Activated CD4-positive, alpha-beta T cell treated with anti-CD3 and anti-CD28 coated beads, Interleukin-2, Interleukin-6, amounts not matched to agents 100 ng/mL and 50 ng/mL, durations not matched to agents 16 hours and 8 hours (primary cell): ENCODE measurements around the gene B9D1.

Experiments used
- DNase-seq: peaks from one replicate; pipeline ENCODE4 v3.0.0-alpha.2; 2020

B9D1 gene

DNA sequence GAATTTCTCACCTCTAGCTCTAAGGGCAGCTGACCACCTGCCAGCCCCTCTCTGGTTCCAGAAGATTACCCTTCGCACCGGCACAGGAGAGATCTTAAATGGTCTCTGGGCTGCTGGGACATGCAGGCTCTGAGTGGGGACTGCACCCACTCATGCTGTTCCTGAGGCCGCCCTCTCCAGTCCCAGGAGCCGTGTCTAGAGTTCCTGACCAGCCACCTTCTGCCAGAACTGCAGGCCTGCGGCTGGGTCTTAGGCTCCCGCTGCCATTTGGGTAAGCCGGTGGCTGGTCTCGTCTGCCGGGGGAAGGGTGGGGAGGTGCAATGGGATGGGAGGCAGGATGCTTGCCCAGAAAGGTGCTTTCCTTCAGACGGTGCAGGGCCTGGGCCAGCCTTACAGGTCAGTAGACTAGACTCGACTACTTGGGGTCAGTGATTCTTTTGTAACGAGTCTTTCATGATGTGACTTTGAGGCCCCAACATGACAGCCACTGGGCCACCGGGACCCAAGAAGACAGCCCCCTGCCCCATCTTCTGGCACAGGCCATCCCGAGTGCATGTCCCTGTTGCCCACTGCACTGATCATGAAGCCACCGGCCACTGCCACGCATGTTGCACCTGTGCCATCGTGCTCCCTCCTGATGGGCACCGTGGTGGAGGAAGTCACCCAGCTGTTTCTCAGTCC lies 26.4 kb downstream of the B9D1 start:
- DNase-seq = no peak

DNA sequence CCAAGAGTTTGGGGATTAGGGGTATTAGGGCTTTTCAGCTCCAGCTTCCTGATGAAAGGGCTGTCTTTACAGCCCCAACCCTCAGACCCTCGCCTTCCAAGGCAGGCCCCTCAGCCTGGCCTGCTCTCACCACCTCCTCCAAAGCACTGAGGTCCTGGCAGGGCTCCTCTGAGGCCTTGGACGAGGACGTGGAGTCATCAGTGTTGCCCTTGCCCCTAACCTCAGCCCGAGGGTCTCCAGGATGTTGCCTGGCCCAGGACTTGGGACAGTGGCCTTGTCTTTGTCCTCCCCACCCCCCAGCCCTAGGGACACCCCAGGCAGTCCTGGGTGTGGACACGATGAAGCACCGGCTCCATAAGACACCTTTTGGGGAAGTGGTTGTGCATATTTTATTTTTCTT lies 28.2 kb downstream of the B9D1 start:
- DNase-seq = no peak

DNA sequence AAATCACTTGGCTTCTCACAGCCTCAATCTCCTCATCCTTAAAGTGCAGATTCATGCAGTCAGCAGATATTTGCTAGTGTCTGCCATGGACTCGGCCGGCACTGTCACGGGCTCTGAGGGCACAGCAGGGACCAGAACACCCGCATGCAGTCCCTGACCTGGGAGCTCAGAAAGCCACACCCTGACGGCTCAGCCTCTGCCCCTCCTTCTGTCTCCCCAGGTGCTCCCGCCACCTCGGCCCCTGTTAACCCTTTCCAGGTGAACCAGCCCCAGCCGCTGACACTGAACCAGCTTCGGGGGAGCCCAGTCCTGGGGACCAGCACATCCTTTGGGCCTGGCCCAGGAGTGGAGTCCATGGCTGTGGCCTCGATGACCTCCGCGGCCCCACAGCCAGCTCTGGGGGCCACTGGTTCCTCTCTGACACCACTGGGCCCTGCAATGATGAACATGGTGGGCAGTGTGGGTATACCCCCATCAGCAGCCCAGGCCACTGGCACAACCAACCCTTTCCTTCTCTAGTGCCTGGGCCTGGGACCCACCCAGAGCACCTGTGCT lies 28.7 kb downstream of the B9D1 start:
- DNase-seq = no peak

- no peak for DNase-seq
These were observed 29.4 kb downstream of the B9D1 start for GRCh38 chr17:19333132-19333440.

GRCh38 chr17:19332371-19333131 lies 30.0 kb downstream of the B9D1 start:
- DNase-seq = peak; percentile 30

DNA sequence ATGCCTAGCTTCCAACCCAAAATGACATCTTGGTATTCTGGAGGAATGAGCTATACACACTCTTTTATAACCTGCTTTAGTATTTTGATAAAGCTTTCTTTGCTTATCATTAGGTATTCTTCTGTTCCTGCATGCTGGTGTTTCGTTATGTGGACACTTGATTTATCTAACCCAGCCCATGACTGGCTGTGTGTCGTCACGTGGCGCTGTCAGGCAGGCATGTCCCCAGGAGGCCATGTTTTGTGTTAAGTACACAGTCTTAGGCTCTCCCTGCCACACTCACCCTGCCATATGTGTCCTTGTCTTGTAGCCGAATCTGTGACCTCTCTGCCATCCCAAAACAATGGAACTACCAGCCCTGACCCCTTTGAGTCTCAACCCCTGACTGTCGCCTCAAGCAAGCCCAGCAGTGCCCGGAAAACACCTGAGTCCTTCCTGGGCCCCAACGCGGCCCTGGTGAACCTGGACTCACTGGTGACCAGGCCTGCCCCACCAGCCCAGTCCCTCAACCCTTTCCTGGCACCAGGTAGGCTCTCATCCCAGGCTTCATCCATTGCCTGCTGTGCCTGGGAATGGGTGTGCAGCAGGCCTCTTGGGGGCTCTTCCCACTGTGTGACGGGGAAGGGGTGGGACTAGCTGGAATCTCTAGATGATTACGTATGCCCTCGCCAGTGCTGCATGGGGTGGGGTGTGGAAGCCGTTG lies 30.8 kb downstream of the B9D1 start:
- no peak for DNase-seq

- no peak for DNase-seq
These were observed 31.4 kb downstream of the B9D1 start for GRCh38 chr17:19331134-19331533.

- DNase-seq = no peak
These were observed 32.3 kb downstream of the B9D1 start for GRCh38 chr17:19330271-19330670.

DNA sequence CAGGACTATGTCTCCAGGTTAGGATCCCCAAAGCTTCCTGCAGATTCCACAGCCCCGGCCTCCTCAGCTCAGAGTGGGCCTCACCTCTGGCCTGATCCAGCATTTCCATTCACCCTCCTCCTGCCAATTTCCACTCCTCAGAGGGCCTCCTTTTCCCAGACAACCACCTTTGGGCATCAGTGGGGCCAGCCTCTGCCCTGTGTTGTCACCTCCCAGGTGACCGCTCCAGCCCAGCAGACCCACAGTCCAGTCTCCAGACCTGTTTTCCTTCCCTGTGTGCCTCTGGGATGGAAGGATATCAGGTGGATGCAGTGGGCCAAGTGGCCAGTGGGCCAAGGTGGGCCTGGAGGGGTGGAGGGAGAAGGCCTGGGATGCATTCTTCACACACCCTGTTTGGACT lies 32.7 kb downstream of the B9D1 start:
- no peak for DNase-seq

DNA sequence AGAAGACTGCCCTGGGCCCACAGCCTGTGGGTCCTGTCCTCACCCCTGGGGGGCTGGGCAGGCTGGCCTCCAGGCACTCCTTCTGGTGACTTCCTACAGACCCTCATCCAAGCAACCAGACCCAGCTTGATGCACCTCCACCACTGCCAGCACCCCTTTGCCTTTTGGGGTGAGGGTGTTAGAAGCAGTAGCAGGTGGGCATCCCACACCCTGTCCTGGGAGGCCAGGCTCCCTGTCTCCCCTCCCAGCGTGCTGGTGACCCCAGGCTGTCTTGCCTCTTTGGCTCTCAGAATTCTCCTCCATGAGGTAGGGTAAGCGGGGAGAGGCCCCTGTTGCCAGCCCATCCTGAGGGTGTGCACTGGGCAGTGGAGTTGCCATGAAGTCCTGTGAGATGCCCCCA lies 33.4 kb downstream of the B9D1 start:
- no peak for DNase-seq

- no peak for DNase-seq
These were observed 34.0 kb downstream of the B9D1 start for GRCh38 chr17:19328441-19329061.

DNA sequence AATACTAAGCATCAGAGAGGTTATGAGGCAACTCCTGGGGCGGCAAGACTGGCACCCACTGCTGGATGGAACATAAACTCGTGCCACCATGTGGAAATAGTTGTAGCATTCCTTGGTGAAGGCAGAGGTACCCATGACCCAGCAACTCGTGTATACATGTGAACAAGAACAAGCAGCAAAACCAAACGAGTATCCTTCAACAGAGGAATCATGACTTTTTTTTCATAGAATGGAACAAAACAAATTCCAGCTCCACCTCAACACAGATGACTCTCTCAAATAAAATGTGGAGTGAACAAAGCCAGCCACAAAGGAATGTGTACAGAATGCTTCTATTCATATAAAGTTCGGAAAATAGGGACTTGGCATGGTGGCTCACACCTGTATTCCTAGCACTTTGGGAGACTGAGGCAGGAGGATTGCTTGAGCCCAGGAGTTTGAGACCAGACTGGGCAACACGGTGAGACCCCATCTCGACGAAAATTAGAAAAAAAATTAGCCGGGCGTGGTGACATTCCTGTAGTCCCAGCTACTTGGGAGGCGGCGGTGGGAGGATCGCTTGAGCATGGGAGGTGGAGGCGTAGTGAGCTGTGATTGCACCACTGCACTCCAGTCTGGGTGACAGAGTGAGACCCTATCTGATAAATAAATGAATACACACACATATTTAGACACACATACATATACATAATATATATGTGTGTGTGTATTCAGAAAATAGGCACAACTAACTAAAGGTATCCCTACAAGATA lies 35.3 kb downstream of the B9D1 start:
- no peak for DNase-seq

DNA sequence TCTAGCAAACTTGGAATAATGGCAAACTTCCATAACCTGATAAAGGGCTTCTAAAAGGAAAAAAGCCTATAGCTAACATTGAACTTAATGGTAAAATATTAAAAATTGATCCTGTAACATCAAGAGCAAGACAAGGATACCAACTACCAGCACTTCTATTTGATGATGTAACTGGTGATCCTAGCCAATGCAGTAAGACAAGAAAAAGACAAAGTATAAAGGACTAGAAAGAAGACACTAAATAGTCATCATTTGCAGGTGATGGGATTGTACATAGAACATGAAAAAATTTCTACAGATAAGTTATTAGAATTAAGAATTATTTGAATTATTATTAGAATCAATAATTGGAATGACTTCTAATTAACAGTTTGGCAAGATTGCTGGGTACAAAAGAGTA lies 37.0 kb downstream of the B9D1 start:
- no peak for DNase-seq

DNA sequence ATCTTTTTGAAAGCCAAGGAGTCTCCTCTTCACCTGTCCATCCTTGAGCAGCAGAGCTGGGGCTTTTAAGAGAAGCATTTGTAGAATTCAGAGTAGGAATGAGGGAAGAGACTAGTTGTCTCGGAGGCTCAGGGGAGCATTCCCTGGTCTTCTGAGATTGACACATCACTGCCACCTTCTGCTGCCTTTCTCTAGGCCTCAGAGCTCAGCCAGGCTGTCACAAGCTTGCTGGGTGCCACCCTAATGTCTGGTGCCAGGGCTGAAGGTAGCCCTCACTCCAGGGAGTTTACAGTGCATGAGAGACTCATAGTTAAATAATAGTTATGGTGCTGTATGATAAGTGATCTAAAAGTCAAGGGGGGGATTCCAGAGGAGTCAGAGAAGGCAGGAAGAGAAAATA lies 39.7 kb downstream of the B9D1 start:
- no peak for DNase-seq

DNA sequence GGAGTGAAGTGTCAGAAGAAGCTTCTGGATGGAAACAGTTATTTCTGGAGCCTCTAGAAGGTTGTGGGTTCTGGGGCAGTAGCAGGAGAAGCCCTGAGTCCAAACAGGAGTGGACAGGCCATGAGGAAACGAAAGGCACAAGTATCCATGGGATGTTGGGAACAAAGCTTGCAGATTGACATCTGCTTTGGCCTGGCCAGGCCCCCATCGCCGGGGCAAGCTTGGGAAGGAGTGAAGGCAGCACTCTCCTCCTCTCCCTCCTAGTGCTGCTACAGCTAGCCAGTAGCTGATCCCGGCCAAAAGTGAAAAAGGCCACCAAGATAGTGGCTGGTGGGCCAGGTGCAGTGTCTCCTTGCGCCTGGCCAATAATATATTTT lies 40.4 kb downstream of the B9D1 start:
- no peak for DNase-seq

DNA sequence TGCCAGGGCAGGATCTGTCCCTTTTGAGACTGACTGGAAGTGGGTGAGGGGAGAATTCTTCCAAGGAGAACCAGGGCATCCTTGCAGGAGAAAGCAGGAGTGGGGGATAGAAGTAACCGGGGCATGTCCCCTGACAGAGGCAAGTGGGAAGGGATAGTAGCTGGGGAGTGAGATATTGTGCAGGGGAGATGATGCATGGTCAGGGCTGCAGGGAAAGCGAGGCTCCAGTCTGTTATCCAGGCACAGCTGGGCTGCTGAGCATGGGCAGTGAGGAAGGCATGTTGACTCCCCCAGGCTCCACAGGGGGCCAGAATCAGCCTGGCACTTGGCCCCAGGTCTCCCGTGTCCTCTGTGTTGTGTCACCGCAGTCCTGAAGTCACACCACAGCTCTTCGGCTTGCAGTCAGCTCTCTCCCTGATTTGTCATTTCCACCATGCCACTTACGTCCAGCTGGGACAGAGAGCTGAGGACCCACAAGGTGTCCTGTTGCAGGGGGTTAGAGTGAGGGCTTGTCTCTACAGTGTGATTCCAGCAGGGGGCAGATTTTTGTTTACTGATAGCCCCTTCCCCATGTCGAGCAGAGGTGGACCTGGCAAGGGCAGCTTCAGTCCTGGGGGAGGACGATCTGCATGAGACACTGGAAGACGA lies 40.9 kb downstream of the B9D1 start:
- DNase-seq = no peak

GRCh38 chr17:19320876-19321275 lies 41.6 kb downstream of the B9D1 start:
- no peak for DNase-seq

DNA sequence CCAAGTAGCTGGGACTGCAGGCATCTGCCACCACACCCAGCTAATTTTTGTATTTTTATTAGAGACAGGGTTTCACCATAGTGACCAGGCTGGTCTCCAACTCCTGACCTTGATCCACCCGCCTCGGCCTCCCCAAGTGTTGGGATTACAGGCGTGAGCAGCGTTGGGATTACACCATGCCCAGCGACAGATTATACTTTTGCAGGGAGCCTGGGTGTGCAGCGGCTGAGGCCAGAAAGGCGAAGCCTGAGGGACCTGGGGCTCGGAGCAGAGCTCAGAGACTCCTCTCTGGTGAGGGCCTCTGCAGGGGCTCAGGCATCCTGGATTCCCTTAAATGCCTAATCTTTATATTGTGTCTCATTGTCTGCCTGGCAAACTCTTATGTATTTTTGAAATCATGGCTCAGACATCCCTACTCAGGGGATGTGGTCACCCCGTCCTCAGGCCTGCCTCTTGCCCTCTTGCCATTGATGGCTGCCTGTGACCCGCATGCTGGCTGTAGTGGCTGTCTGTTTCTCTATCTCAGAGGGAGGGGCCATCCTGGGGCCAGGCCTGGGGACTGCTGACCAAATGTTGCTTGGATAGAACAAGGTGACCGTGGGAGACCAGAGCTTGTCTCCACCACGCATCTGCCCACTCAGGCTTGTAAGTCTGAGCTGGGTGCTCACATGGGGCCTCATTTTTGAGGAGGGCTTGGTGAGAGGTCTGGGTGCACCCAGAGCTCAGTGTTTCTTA lies 42.6 kb downstream of the B9D1 start:
- DNase-seq = no peak

DNA sequence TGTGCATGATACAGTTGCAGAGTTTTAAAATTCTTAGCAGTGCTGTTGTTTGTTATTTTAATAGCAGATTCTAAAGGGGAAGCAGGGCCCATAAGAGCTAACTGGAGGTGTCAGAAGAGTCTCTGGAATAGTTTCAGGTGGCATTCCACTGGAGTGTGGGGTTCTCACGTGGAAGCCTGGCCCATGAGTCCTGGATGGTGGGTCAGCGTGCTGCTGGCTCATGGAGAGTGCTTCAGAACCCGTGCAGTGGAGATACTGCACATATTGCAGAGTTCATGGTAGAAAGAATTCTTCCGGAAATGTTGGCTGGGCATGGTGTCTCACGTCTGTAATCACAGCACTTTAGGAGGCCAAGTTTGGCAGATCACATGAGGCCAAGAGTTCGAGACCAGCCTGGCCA lies 43.9 kb downstream of the B9D1 start:
- no peak for DNase-seq

GRCh38 chr17:19317359-19318095 lies 45.0 kb downstream of the B9D1 start:
- DNase-seq = no peak
